Mammary epithelial cell (primary cell): ENCODE data around the gene EPHX1.

Experiments
- CTCF ChIP-seq, 2 donors: IDR thresholded peaks in 1 of 2; conservative IDR thresholded peaks in 1 of 2; 2 replicates each; pipeline ENCODE4 v1.5.1; 2011 to 2012; ENCODE audit warnings: inconsistent platforms in 2 of 2, low read length in 2 of 2, mild to moderate bottlenecking in 2 of 2, control low read depth in 1 of 2, low read depth in 1 of 2; ENCODE audit not compliant: insufficient read depth in 1 of 2; ENCODE audit errors: extremely low read depth in 1 of 2
- EZH2 ChIP-seq: IDR thresholded peaks from 2 replicates; pipeline ENCODE4 v1.6.1; 2012; ENCODE audit warnings: low read length, inconsistent platforms, borderline replicate concordance

GRCh38 chr1:225838793-225839192 is 28.9 kb downstream of the EPHX1 start:
- TF ChIP-seq CTCF (conservative IDR thresholded peaks at IDR 0.05 in 1 of 2, IDR thresholded peaks at IDR 0.05 in 1 of 2; ENCODE audit: extremely low read depth in 1 of 2, insufficient read depth in 1 of 2, low read depth in 1 of 2, low read length in 2 of 2) (no peak), EZH2 (no peak)
